ENCODE results near the gene USP13.

GRCh38 chr3:179715582-179715981 lies 62.7 kb downstream of the USP13 start:
- TF ChIP-seq REST (IDR thresholded peaks at IDR 0.05; ENCODE audit: insufficient read depth in 1 of 2, low read depth in 2 of 2, low read length in 1 of 2) (no peak), CTCF (IDR thresholded peaks at IDR 0.05) (no peak), POLR2AphosphoS5 (IDR thresholded peaks at IDR 0.05; ENCODE audit: low read depth, low read length) (no peak), TCF7L2 (IDR thresholded peaks at IDR 0.05; ENCODE audit: low read depth, low read length) (no peak), SIN3A (IDR thresholded peaks at IDR 0.05; ENCODE audit: borderline replicate concordance, insufficient read depth, low read depth, low read length) (no peak)
